GM12878 (cell line): Measurements from ENCODE around the gene STBD1.

ENCODE experiments used
- CREB1 ChIP-seq: IDR thresholded peaks from 2 replicates; pipeline ENCODE4 v1.6.1; 2012; ENCODE audit warnings: low read depth, mild to moderate bottlenecking, inconsistent platforms
- CTCF ChIP-seq, 3 experiments: IDR thresholded peaks in 2 of 3; conservative IDR thresholded peaks in 1 of 3; 2 replicates each; pipeline ENCODE4 v1.5.1; 2011; ENCODE audit warnings: low read depth in 3 of 3, low read length in 3 of 3, mild to moderate bottlenecking in 3 of 3, control low read depth in 2 of 3, moderate library complexity in 2 of 3, inconsistent platforms in 1 of 3, mixed read lengths in 1 of 3; ENCODE audit not compliant: control insufficient read depth in 2 of 3, insufficient read depth in 1 of 3; ENCODE audit errors: extremely low read depth in 1 of 3
- EZH2 ChIP-seq: IDR thresholded peaks from 2 replicates; pipeline ENCODE4 v1.6.1; 2012; ENCODE audit warnings: low read depth, mild to moderate bottlenecking, control low read depth, inconsistent platforms, low read length, borderline replicate concordance; ENCODE audit not compliant: control insufficient read depth
- MTA3 ChIP-seq: IDR thresholded peaks from 2 replicates; pipeline ENCODE4 v1.6.1; 2012; ENCODE audit warnings: low read length, inconsistent platforms, borderline replicate concordance
- NR2C2 ChIP-seq: IDR thresholded peaks from 2 replicates; pipeline ENCODE4 v1.6.1; 2011; ENCODE audit warnings: borderline replicate concordance, low read depth; ENCODE audit not compliant: control insufficient read depth, insufficient read length
- POLR2A ChIP-seq: IDR thresholded peaks from 2 replicates; pipeline ENCODE4 v1.6.1; 2011; ENCODE audit warnings: low read depth, mild to moderate bottlenecking, low read length
- SIX5 ChIP-seq: IDR thresholded peaks from 2 replicates; pipeline ENCODE4 v1.6.1; 2011; ENCODE audit warnings: mild to moderate bottlenecking, low read depth, low read length, moderate library complexity; ENCODE audit not compliant: severe bottlenecking
- SMC3 ChIP-seq: IDR thresholded peaks from 2 replicates; pipeline ENCODE4 v1.6.1; 2011; ENCODE audit warnings: low read length, improper control_type of control experiment, borderline replicate concordance
- SREBF1 ChIP-seq: IDR thresholded peaks from 2 replicates; pipeline ENCODE4 v1.6.1; 2012; ENCODE audit warnings: mild to moderate bottlenecking, low read length
- YY1 ChIP-seq: IDR thresholded peaks from 2 replicates; pipeline ENCODE4 v1.6.1; 2011; ENCODE audit warnings: low read depth, mild to moderate bottlenecking, low read length
- ZNF687 ChIP-seq: fragments of 450-650 bp; IDR thresholded peaks from 2 replicates; pipeline ENCODE4 v1.6.1; 2017; ENCODE audit warnings: mild to moderate bottlenecking, moderate library complexity
- ZSCAN29 ChIP-seq: fragments of 450-650 bp; IDR thresholded peaks from 2 replicates; pipeline ENCODE4 v1.6.1; 2017; ENCODE audit warnings: mild to moderate bottlenecking, moderate library complexity
- TF ChIP-seq, protein P1 (sequence below): IDR thresholded peaks from 2 replicates; pipeline ENCODE4 v1.6.1; 2011; ENCODE audit warnings: mild to moderate bottlenecking, low read depth, low read length, moderate library complexity; ENCODE audit not compliant: insufficient replicate concordance

DNA sequence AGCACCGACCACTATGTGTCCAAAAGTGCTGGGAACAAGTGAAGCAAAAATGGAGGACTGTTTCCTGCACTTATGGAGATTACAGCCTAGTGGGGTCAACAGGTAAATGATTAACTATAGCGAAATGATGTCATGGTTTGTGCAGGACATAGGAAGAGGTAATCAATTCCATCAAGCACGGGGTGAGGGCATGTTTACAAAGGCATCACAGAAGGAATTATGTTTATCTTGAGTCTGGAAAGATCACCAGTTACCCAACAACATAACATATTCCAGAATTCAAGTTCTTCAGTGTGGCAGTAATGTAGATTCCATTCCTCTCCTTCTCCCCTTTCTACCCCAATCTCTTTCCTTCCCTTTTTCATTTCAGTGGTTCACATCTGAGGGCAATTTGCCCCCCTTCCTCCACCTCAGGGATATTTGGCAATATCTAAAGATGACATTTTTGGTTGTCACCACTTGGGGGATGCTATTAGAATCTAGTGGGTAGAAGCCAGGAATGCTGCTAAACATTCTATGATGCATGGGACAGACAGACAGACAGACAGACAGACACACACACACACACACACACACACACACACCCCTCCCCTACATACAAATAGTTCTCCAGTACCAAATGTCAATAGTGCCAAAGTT is 30.9 kb upstream of the STBD1 start:
- TF ChIP-seq CTCF (IDR thresholded peaks at IDR 0.05 in 2 of 3, conservative IDR thresholded peaks at IDR 0.05 in 1 of 3; ENCODE audit: control insufficient read depth in 2 of 3, extremely low read depth in 1 of 3, insufficient read depth in 1 of 3, low read depth in 3 of 3, low read length in 3 of 3) (no peak), YY1 (no peak), EZH2 (no peak), ZNF687 (no peak), MTA3 (no peak), SREBF1 (no peak), CREB1 (no peak), NR2C2 (no peak), ZSCAN29 (no peak), POLR2A (no peak), SMC3 (no peak), SIX5 (no peak)
- TF ChIP-seq, protein P1, sequence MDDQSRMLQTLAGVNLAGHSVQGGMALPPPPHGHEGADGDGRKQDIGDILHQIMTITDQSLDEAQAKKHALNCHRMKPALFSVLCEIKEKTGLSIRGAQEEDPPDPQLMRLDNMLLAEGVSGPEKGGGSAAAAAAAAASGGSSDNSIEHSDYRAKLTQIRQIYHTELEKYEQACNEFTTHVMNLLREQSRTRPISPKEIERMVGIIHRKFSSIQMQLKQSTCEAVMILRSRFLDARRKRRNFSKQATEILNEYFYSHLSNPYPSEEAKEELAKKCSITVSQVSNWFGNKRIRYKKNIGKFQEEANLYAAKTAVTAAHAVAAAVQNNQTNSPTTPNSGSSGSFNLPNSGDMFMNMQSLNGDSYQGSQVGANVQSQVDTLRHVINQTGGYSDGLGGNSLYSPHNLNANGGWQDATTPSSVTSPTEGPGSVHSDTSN, result no peak
